ENCODE results near the gene RNF135.

RNF135 gene

GRCh38 chr17:30950189-30950588 lies 20.6 kb upstream of the RNF135 start:
- H2BK12ac ChIP-seq (ENCODE audit: low read length in 2 of 2), result peak overlapping the region in 1 of 2 experiments; percentile 15
- H2AK5ac ChIP-seq (ENCODE audit: low read length, severe bottlenecking), result no peak overlapping the region
- no peak overlapping the region for H3K23ac ChIP-seq (ENCODE audit: low read length in 2 of 2)
- H2BK120ac ChIP-seq (ENCODE audit: low read depth, low read length), result no peak overlapping the region
- no peak overlapping the region for H3K27ac ChIP-seq (ENCODE audit: low read length, poor library complexity, severe bottlenecking)
- no peak overlapping the region for H4K91ac ChIP-seq (ENCODE audit: low read length)
- no peak overlapping the region for H3K14ac ChIP-seq (ENCODE audit: low read length in 2 of 2)
- H3K4me2 ChIP-seq (ENCODE audit: low read length, poor library complexity, severe bottlenecking), result no peak overlapping the region
- no peak overlapping the region for H2BK5ac ChIP-seq (ENCODE audit: low read depth, low read length, poor library complexity, severe bottlenecking)
- no peak overlapping the region for H3K4ac ChIP-seq (ENCODE audit: low read depth in 1 of 2, low read length in 2 of 2)
- H3K18ac ChIP-seq (ENCODE audit: low read depth in 1 of 2, low read length in 2 of 2), result no peak overlapping the region
- 96% methylated on average over 4 of the region's 5 CpGs for WGBS
- no peaks in the 10 kb centered on the region for H3K9me3 ChIP-seq (ENCODE audit: control insufficient read depth, low read length)
- peak overlapping the region; percentile 4 for H4K8ac ChIP-seq (ENCODE audit: low read length)
- peak overlapping the region; percentile 18 for H3K9ac ChIP-seq (ENCODE audit: low read length)
- DNase-seq, result no peak
- H3K79me1 ChIP-seq (replicated peaks; ENCODE audit: low read length, poor library complexity, severe bottlenecking), result no peaks in the 10 kb centered on the region
- H3K27me3 ChIP-seq (ENCODE audit: control insufficient read depth in 1 of 2, insufficient read depth in 1 of 2, low read length in 2 of 2), result no peaks in the 10 kb centered on the region
- no peak overlapping the region for H3K4me3 ChIP-seq (ENCODE audit: insufficient read depth in 1 of 2, low read depth in 1 of 2, low read length in 2 of 2)
- H3K4me1 ChIP-seq (ENCODE audit: control insufficient read depth, insufficient read depth, low read depth, low read length), result no peaks in the 10 kb centered on the region
- no peak overlapping the region for H2BK15ac ChIP-seq (ENCODE audit: low read depth, poor library complexity, severe bottlenecking)
- no peak overlapping the region for H2AFZ ChIP-seq (ENCODE audit: low read depth, low read length)
- H3K36me3 ChIP-seq (ENCODE audit: control insufficient read depth in 1 of 2, insufficient read depth in 2 of 2, low read depth in 1 of 2, low read length in 2 of 2), result peaks cover 0 to 6% of the 10 kb centered on the region in 2 experiments

- Histone ChIP-seq H2BK5ac (ENCODE audit: low read depth, low read length, poor library complexity, severe bottlenecking) (no peak overlapping the region), H3K4ac (ENCODE audit: low read depth in 1 of 2, low read length in 2 of 2) (no peak overlapping the region), H2BK15ac (ENCODE audit: low read depth, poor library complexity, severe bottlenecking) (no peak overlapping the region), H3K14ac (ENCODE audit: low read length in 2 of 2) (no peak overlapping the region), H2AK5ac (ENCODE audit: low read length, severe bottlenecking) (no peak overlapping the region), H3K79me1 (replicated peaks; ENCODE audit: low read length, poor library complexity, severe bottlenecking) (no peaks in the 10 kb centered on the region), H3K9ac (ENCODE audit: low read length) (peak overlapping the region; percentile 18), H3K36me3 (ENCODE audit: control insufficient read depth in 1 of 2, insufficient read depth in 2 of 2, low read depth in 1 of 2, low read length in 2 of 2) (peaks cover 0 to 6% of the 10 kb centered on the region in 2 experiments), H2AFZ (ENCODE audit: low read depth, low read length) (no peak overlapping the region), H3K4me1 (ENCODE audit: control insufficient read depth, insufficient read depth, low read depth, low read length) (no peaks in the 10 kb centered on the region), H3K23ac (ENCODE audit: low read length in 2 of 2) (no peak overlapping the region), H4K8ac (ENCODE audit: low read length) (no peak overlapping the region), H3K4me2 (ENCODE audit: low read length, poor library complexity, severe bottlenecking) (no peak overlapping the region), H3K4me3 (ENCODE audit: insufficient read depth in 1 of 2, low read depth in 1 of 2, low read length in 2 of 2) (no peak overlapping the region), H2BK12ac (ENCODE audit: low read length in 2 of 2) (no peak overlapping the region), H3K27ac (ENCODE audit: low read length, poor library complexity, severe bottlenecking) (no peak overlapping the region), H4K91ac (ENCODE audit: low read length) (no peak overlapping the region), H3K18ac (ENCODE audit: low read depth in 1 of 2, low read length in 2 of 2) (no peak overlapping the region), H3K9me3 (ENCODE audit: control insufficient read depth, low read length) (no peaks in the 10 kb centered on the region), H3K27me3 (ENCODE audit: control insufficient read depth in 1 of 2, insufficient read depth in 1 of 2, low read length in 2 of 2) (no peaks in the 10 kb centered on the region), H2BK120ac (ENCODE audit: low read depth, low read length) (no peak overlapping the region)
- DNase-seq, result peak; percentile 84
- WGBS, result 81% methylated on average over 7 of the region's 9 CpGs
These were observed 20.0 kb upstream of the RNF135 start for GRCh38 chr17:30950669-30951399.

GRCh38 chr17:30952638-30953393 lies 18.0 kb upstream of the RNF135 start:
- Histone ChIP-seq H3K9me3 (ENCODE audit: control insufficient read depth, low read length) (no peaks in the 10 kb centered on the region), H3K27me3 (ENCODE audit: control insufficient read depth in 1 of 2, insufficient read depth in 1 of 2, low read length in 2 of 2) (no peaks in the 10 kb centered on the region), H3K23ac (ENCODE audit: low read length in 2 of 2) (no peak overlapping the region), H3K4me1 (ENCODE audit: control insufficient read depth, insufficient read depth, low read depth, low read length) (peaks cover 4% of the 10 kb centered on the region), H4K8ac (ENCODE audit: low read length) (no peak overlapping the region), H3K9ac (ENCODE audit: low read length) (no peak overlapping the region), H3K14ac (ENCODE audit: low read length in 2 of 2) (no peak overlapping the region), H3K4me2 (ENCODE audit: low read length, poor library complexity, severe bottlenecking) (no peak overlapping the region), H3K4ac (ENCODE audit: low read depth in 1 of 2, low read length in 2 of 2) (no peak overlapping the region), H3K4me3 (ENCODE audit: insufficient read depth in 1 of 2, low read depth in 1 of 2, low read length in 2 of 2) (no peak overlapping the region), H2BK12ac (ENCODE audit: low read length in 2 of 2) (no peak overlapping the region), H2BK15ac (ENCODE audit: low read depth, poor library complexity, severe bottlenecking) (no peak overlapping the region), H3K36me3 (ENCODE audit: control insufficient read depth in 1 of 2, insufficient read depth in 2 of 2, low read depth in 1 of 2, low read length in 2 of 2) (peaks cover 0 to 6% of the 10 kb centered on the region in 2 experiments), H3K27ac (ENCODE audit: low read length, poor library complexity, severe bottlenecking) (no peak overlapping the region), H3K79me1 (replicated peaks; ENCODE audit: low read length, poor library complexity, severe bottlenecking) (no peaks in the 10 kb centered on the region), H2BK120ac (ENCODE audit: low read depth, low read length) (no peak overlapping the region), H3K18ac (ENCODE audit: low read depth in 1 of 2, low read length in 2 of 2) (no peak overlapping the region), H2BK5ac (ENCODE audit: low read depth, low read length, poor library complexity, severe bottlenecking) (no peak overlapping the region), H2AK5ac (ENCODE audit: low read length, severe bottlenecking) (no peak overlapping the region), H2AFZ (ENCODE audit: low read depth, low read length) (no peak overlapping the region), H4K91ac (ENCODE audit: low read length) (no peak overlapping the region)
- 94% methylated on average over 8 of the region's 9 CpGs for WGBS
- no peak for DNase-seq

- H3K4ac ChIP-seq (ENCODE audit: low read depth in 1 of 2, low read length in 2 of 2), result no peak overlapping the region
- no peaks in the 10 kb centered on the region for H3K79me1 ChIP-seq (replicated peaks; ENCODE audit: low read length, poor library complexity, severe bottlenecking)
These were observed 16.6 kb upstream of the RNF135 start for GRCh38 chr17:30954046-30954830.

More at GRCh38 chr17:30954046-30954830, 16.6 kb upstream of the RNF135 start:
- Histone ChIP-seq H2BK5ac (ENCODE audit: low read depth, low read length, poor library complexity, severe bottlenecking) (no peak overlapping the region), H3K9me3 (ENCODE audit: control insufficient read depth, low read length) (no peaks in the 10 kb centered on the region), H3K18ac (ENCODE audit: low read depth in 1 of 2, low read length in 2 of 2) (no peak overlapping the region), H3K36me3 (ENCODE audit: control insufficient read depth in 1 of 2, insufficient read depth in 2 of 2, low read depth in 1 of 2, low read length in 2 of 2) (peaks cover 0 to 2% of the 10 kb centered on the region in 2 experiments), H2AK5ac (ENCODE audit: low read length, severe bottlenecking) (no peak overlapping the region), H3K4me2 (ENCODE audit: low read length, poor library complexity, severe bottlenecking) (no peak overlapping the region), H4K91ac (ENCODE audit: low read length) (no peak overlapping the region), H2AFZ (ENCODE audit: low read depth, low read length) (no peak overlapping the region), H3K9ac (ENCODE audit: low read length) (no peak overlapping the region), H3K27ac (ENCODE audit: low read length, poor library complexity, severe bottlenecking) (no peak overlapping the region), H2BK12ac (ENCODE audit: low read length in 2 of 2) (peak overlapping the region in 1 of 2 experiments; percentile 64), H2BK120ac (ENCODE audit: low read depth, low read length) (no peak overlapping the region), H4K8ac (ENCODE audit: low read length) (no peak overlapping the region), H3K27me3 (ENCODE audit: control insufficient read depth in 1 of 2, insufficient read depth in 1 of 2, low read length in 2 of 2) (peaks cover 0 to under 1% of the 10 kb centered on the region in 2 experiments), H3K4me3 (ENCODE audit: insufficient read depth in 1 of 2, low read depth in 1 of 2, low read length in 2 of 2) (no peak overlapping the region), H3K4me1 (ENCODE audit: control insufficient read depth, insufficient read depth, low read depth, low read length) (peaks cover 4% of the 10 kb centered on the region), H2BK15ac (ENCODE audit: low read depth, poor library complexity, severe bottlenecking) (no peak overlapping the region), H3K14ac (ENCODE audit: low read length in 2 of 2) (no peak overlapping the region), H3K23ac (ENCODE audit: low read length in 2 of 2) (no peak overlapping the region)
- 97% methylated on average over 6 of the region's 6 CpGs for WGBS
- DNase-seq, result no peak

Measured in mesenchymal stem cell (in vitro differentiated cells and primary cell).